Progenitor cell of endocrine pancreas (in vitro differentiated cells): ENCODE results near the gene SLC16A11. TPM values are rescaled to one million over a fixed set of nuclear protein-coding genes. Genes with fewer than 3 reads are reported as not detected.

Experiments
- DNase-seq: peaks from one replicate; pipeline ENCODE4 v3.0.0; 2021; ENCODE audit warnings: low spot score; ENCODE audit not compliant: unreplicated experiment
- H3K27ac Mint-ChIP-seq: 2 replicates; pipeline ENCODE4 v1.8.0; 2021; ENCODE audit warnings: mild to moderate bottlenecking, moderate library complexity, mixed read lengths
- H3K27me3 Mint-ChIP-seq: 2 replicates; pipeline ENCODE4 v1.8.0; 2021; ENCODE audit warnings: mixed read lengths
- H3K36me3 Mint-ChIP-seq: 2 replicates; pipeline ENCODE4 v1.8.0; 2022; ENCODE audit warnings: mixed read lengths; ENCODE audit not compliant: insufficient read depth
- H3K4me1 Mint-ChIP-seq: 2 replicates; pipeline ENCODE4 v1.8.0; 2021; ENCODE audit warnings: low read depth, mixed read lengths
- H3K4me3 Mint-ChIP-seq: 2 replicates; pipeline ENCODE4 v1.8.0; 2021; ENCODE audit warnings: low read depth, mild to moderate bottlenecking, moderate library complexity, mixed read lengths
- H3K9me3 Mint-ChIP-seq: 2 replicates; pipeline ENCODE4 v1.8.0; 2021; ENCODE audit warnings: low read depth, mixed read lengths
- CTCF ChIP-seq: fragments of 200-600 bp; sonication (generic); IDR thresholded peaks from one replicate; pipeline ENCODE4 v1.5.0; 2021; ENCODE audit warnings: antibody characterized with exemption, mild to moderate bottlenecking; ENCODE audit not compliant: unreplicated experiment
- total RNA-seq: library from RNA; stranded (reverse); gene quantifications from 2 replicates; pipeline ENCODE4 v1.2.1, GENCODE V29; 2021

The SLC16A11 gene
- total RNA-seq, 1 donor from 2014 or later = 1.4 TPM

GRCh38 chr17:7067198-7067597 is 23.3 kb upstream of the SLC16A11 start:
- Mint-ChIP-seq H3K9me3 (peaks cover 13% of the 10 kb centered on the region), H3K27ac (no peak overlapping the region), H3K36me3 (peaks cover 2% of the 10 kb centered on the region), H3K4me1 (no peaks in the 10 kb centered on the region), H3K27me3 (peaks cover 22% of the 10 kb centered on the region), H3K4me3 (no peak overlapping the region)
- no peak for DNase-seq
- no peak for TF ChIP-seq CTCF

- Mint-ChIP-seq H3K4me3 (no peak overlapping the region), H3K36me3 (peaks cover 2% of the 10 kb centered on the region), H3K9me3 (peaks cover 13% of the 10 kb centered on the region), H3K27ac (no peak overlapping the region), H3K27me3 (peaks cover 18% of the 10 kb centered on the region), H3K4me1 (no peaks in the 10 kb centered on the region)
- TF ChIP-seq CTCF = no peak
- no peak for DNase-seq
Observed at GRCh38 chr17:7064261-7064660, 20.4 kb upstream of the SLC16A11 start.

GRCh38 chr17:7063518-7064094 is 19.7 kb upstream of the SLC16A11 start:
- no peak overlapping the region for H3K27ac Mint-ChIP-seq
- H3K4me1 Mint-ChIP-seq = no peaks in the 10 kb centered on the region
- no peak overlapping the region for H3K4me3 Mint-ChIP-seq
- H3K27me3 Mint-ChIP-seq = peaks cover 15% of the 10 kb centered on the region
- no peak for DNase-seq
- peaks cover under 1% of the 10 kb centered on the region for H3K36me3 Mint-ChIP-seq
- TF ChIP-seq CTCF = no peak
- H3K9me3 Mint-ChIP-seq = peaks cover 8% of the 10 kb centered on the region

GRCh38 chr17:7060165-7060891 is 16.4 kb upstream of the SLC16A11 start:
- Mint-ChIP-seq H3K36me3 (no peaks in the 10 kb centered on the region), H3K4me1 (no peaks in the 10 kb centered on the region), H3K27ac (no peak overlapping the region), H3K27me3 (peaks cover 11% of the 10 kb centered on the region), H3K4me3 (no peak overlapping the region), H3K9me3 (no peaks in the 10 kb centered on the region)
- no peak for TF ChIP-seq CTCF
- DNase-seq = no peak

GRCh38 chr17:7058831-7059447 is 15.0 kb upstream of the SLC16A11 start:
- Mint-ChIP-seq H3K36me3 (no peaks in the 10 kb centered on the region), H3K9me3 (no peaks in the 10 kb centered on the region), H3K27ac (no peak overlapping the region), H3K4me3 (no peak overlapping the region), H3K27me3 (peaks cover 10% of the 10 kb centered on the region), H3K4me1 (no peaks in the 10 kb centered on the region)
- no peak for TF ChIP-seq CTCF
- no peak for DNase-seq
